B cell (primary cell): ENCODE data around the gene NSD1. TPM values are rescaled to one million over a fixed set of nuclear protein-coding genes. Genes with fewer than 3 reads are reported as not detected.

Source experiments
- ATAC-seq: fragments of 200-7000 bp; cut with Tn5 transposase; one replicate; pipeline ENCODE4 v1.10.0; 2021; ENCODE audit warnings: low read depth, mild to moderate bottlenecking, moderate number of reproducible peaks, moderate library complexity
- CTCF ChIA-PET: fragments of 350-600 bp; sonication (Branson Sonifier 250); formaldehyde crosslinking; loops from one replicate; lab custom pipeline; 2021; ENCODE audit warnings: antibody characterized with exemption, inconsistent platforms; lab: Charles Lee
- POLR2A ChIA-PET: fragments of 350-600 bp; sonication (Branson Sonifier 250); formaldehyde crosslinking; loops from one replicate; lab custom pipeline; 2021; ENCODE audit warnings: antibody characterized with exemption; lab: Charles Lee
- DNase-seq: peaks from one replicate; pipeline ENCODE4 v3.0.0; 2013
- H2AFZ ChIP-seq: 2 replicates; pipeline ENCODE4 v1.6.1; 2012; ENCODE audit warnings: mild to moderate bottlenecking, low read depth, low read length; ENCODE audit not compliant: insufficient read depth, poor library complexity, severe bottlenecking
- H3K27ac ChIP-seq, 2 donors: 1 replicate in 1 of 2; 2 replicates in 1 of 2; pipeline ENCODE4 v1.5.1; 2012 to 2013; ENCODE audit warnings: low read length in 2 of 2, mild to moderate bottlenecking in 2 of 2, moderate library complexity in 1 of 2
- H3K27me3 ChIP-seq, 4 experiments: fragments of 200-600 bp in 1 of 4; sonication (generic) in 1 of 4; replicated peaks in 1 of 4; 1 replicate in 2 of 4; 2 replicates in 2 of 4; pipeline versions ENCODE4 v1.6.1 to v1.7.0; 2013 to 2016; ENCODE audit warnings: low read length in 3 of 4, mild to moderate bottlenecking in 2 of 4, mixed read lengths in 1 of 4, moderate library complexity in 1 of 4; ENCODE audit not compliant: insufficient read depth in 4 of 4, control insufficient read depth in 3 of 4; ENCODE audit errors: control extremely low read depth in 1 of 4
- H3K36me3 ChIP-seq, 2 experiments: replicated peaks in 1 of 2; 1 replicate in 1 of 2; 2 replicates in 1 of 2; pipeline versions ENCODE4 v1.6.1 to v1.7.1; 2013; ENCODE audit warnings: low read length in 1 of 2; ENCODE audit not compliant: insufficient read depth in 2 of 2, control insufficient read depth in 1 of 2; ENCODE audit errors: control extremely low read depth in 1 of 2, extremely low read depth in 1 of 2
- H3K4me1 ChIP-seq, 2 donors: fragments of 200-600 bp in 1 of 2; sonication (generic) in 1 of 2; 1 replicate in 1 of 2; 2 replicates in 1 of 2; pipeline versions ENCODE4 v1.5.1 to v1.6.1; 2013 to 2017; ENCODE audit warnings: low read length in 2 of 2; ENCODE audit not compliant: control insufficient read depth in 2 of 2, insufficient read depth in 2 of 2
- H3K4me2 ChIP-seq: replicated peaks from 2 replicates; pipeline ENCODE3; 2012; ENCODE audit warnings: mild to moderate bottlenecking, low read depth, low read length; ENCODE audit not compliant: poor library complexity, severe bottlenecking
- H3K4me3 ChIP-seq, 5 experiments: fragments of 200-600 bp in 1 of 5; sonication (generic) in 1 of 5; 1 replicate in 3 of 5; 2 replicates in 2 of 5; pipeline versions ENCODE4 v1.5.1 to v1.7.0; 2011 to 2016; ENCODE audit warnings: low read length in 4 of 5, mild to moderate bottlenecking in 4 of 5, low read depth in 2 of 5, control low read depth in 1 of 5, moderate library complexity in 1 of 5; ENCODE audit not compliant: insufficient read depth in 1 of 5; ENCODE audit errors: control extremely low read depth in 1 of 5, extremely low read depth in 1 of 5
- H3K79me2 ChIP-seq: fragments of 200-600 bp; sonication (generic); one replicate; pipeline ENCODE4 v1.6.0; 2016; ENCODE audit warnings: low read length; ENCODE audit not compliant: control insufficient read depth, insufficient read depth
- H3K9ac ChIP-seq: fragments of 200-600 bp; sonication (generic); 2 replicates; pipeline ENCODE4 v1.6.1; 2017; ENCODE audit warnings: mild to moderate bottlenecking, low read length, moderate library complexity
- H3K9me3 ChIP-seq, 3 donors: one replicate each; pipeline versions ENCODE4 v1.6.1 to v1.7.1; 2013; ENCODE audit warnings: low read length in 2 of 3; ENCODE audit not compliant: control insufficient read depth in 2 of 3, insufficient read depth in 1 of 3; ENCODE audit errors: control extremely low read depth in 1 of 3
- H4K20me1 ChIP-seq: 2 replicates; pipeline ENCODE4 v1.6.0; 2012; ENCODE audit warnings: mild to moderate bottlenecking, low read length; ENCODE audit not compliant: insufficient read depth, control insufficient read depth, poor library complexity, severe bottlenecking
- H3K27ac Mint-ChIP-seq: one replicate; pipeline ENCODE4 v1.8.0; 2021; ENCODE audit warnings: mixed read lengths
- H3K27me3 Mint-ChIP-seq: one replicate; pipeline ENCODE4 v1.8.0; 2021; ENCODE audit warnings: mixed read lengths
- H3K4me1 Mint-ChIP-seq: one replicate; pipeline ENCODE4 v1.8.0; 2021; ENCODE audit warnings: mixed read lengths
- H3K4me3 Mint-ChIP-seq: one replicate; pipeline ENCODE4 v1.8.0; 2021; ENCODE audit warnings: mixed read lengths
- H3K9me3 Mint-ChIP-seq: one replicate; pipeline ENCODE4 v1.8.0; 2022; ENCODE audit warnings: mixed read lengths; ENCODE audit not compliant: insufficient read depth
- EZH2 ChIP-seq: IDR thresholded peaks from 2 replicates; pipeline ENCODE4 v1.6.1; 2012; ENCODE audit warnings: borderline replicate concordance, low read depth, mild to moderate bottlenecking, moderate library complexity, low read length; ENCODE audit not compliant: insufficient read depth, poor library complexity, severe bottlenecking
- WGBS: methylation state at CpG from one replicate; pipeline ENCODE4 v1.1.5; 2013; ENCODE audit warnings: missing lambda C conversion rate; ENCODE audit not compliant: insufficient coverage; 5-methylcytosine and 5-hydroxymethylcytosine counted together
- intact Hi-C: fragments of 100-400 bp; cut with micrococcal nuclease; formaldehyde crosslinking; loops from one replicate; pipeline ENCODE4 v1.10.0; 2022
- polyA plus RNA-seq: library from polyadenylated mRNA; depleted of rRNA; stranded (reverse); fragments of >200 nt; gene quantifications from 2 replicates; pipeline ENCODE4 v1.2.3, GENCODE V29; 2012
- total RNA-seq, 2 donors: library from RNA; stranded (reverse); fragments of 120-200 nt in 1 of 2; gene quantifications; 1 replicate in 1 of 2; 2 replicates in 1 of 2; pipeline versions ENCODE4 v1.2.3 to v1.2.4, GENCODE V29; 2013 to 2022
- TF ChIP-seq, protein P1 (sequence below): fragments of 200-600 bp; IDR thresholded peaks from one replicate; pipeline ENCODE4 v1.8.0; 2022; ENCODE audit warnings: antibody characterized with exemption, mild to moderate bottlenecking

NSD1 gene
- total and polyA plus RNA-seq, 2 donors (not counting 1 experiment from before 2014, with no cell fraction given): 10.8 to 145 TPM

DNA sequence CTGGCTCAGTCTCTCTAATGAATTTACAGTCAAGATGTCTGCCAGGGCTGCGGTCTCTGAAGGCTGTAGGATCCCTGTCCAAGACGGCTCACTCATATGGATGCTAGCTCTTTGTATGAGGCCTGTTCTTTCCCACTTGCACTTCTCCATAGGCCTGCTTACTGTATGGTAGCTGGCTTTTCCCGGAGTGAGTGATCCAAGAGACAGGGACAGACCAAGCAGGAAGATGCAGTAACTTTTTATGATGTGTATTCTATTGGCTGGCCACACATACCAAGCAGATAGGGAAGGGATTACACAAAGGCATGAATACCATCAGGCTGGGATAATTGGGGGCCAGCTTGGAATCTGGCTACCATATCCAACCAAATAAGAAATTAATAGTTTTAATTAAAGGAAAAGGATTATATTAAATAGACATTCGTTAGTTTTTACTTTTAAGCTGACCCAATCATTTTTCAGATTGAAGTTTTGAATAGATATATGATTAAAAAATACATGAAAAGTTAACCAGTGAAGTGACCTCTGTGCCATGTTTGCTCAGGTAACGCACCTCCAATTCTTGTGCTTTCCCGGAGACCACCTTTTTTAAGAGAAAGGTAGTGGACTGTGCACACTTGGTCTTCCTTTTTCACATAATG is 20.6 kb downstream of the NSD1 start:
- Histone ChIP-seq H3K79me2 (peaks cover 97% of the 10 kb centered on the region), H3K36me3 (peaks cover 2 to 23% of the 10 kb centered on the region in 2 experiments), H3K4me2 (no peak overlapping the region), H3K27ac (no peak overlapping the region), H3K4me1 (peaks cover 10 to 16% of the 10 kb centered on the region in 2 donors), H3K27me3 (no peaks in the 10 kb centered on the region), H3K4me3 (no peak overlapping the region), H3K9ac (no peak overlapping the region), H2AFZ (no peak overlapping the region), H4K20me1 (peaks cover 12% of the 10 kb centered on the region), H3K9me3 (no peaks in the 10 kb centered on the region)
- no peaks in the 10 kb centered on the region for H3K27me3 Mint-ChIP-seq
- ATAC-seq: no peak
- ChIA-PET CTCF (interaction anchor here (0.7 to 1.6 kb wide), 3 partner anchors 9 to 42 kb away, joined by 4 to 5 read pairs (median 4); no protein-coding TSS in a partner anchor), POLR2A (interaction anchor here (0.6 kb wide), 1 partner anchor 11 kb away, joined by 6 read pairs; no protein-coding TSS in a partner anchor)
- H3K4me1 Mint-ChIP-seq: peaks cover 16% of the 10 kb centered on the region
- H3K27ac Mint-ChIP-seq: no peak overlapping the region
- whole genome bisulfite sequencing: 100% methylated on average over 3 of the region's 6 CpGs
- no peak overlapping the region for H3K4me3 Mint-ChIP-seq
- no peak for DNase-seq
- intact Hi-C loops: no loop called here
- H3K9me3 Mint-ChIP-seq: no peaks in the 10 kb centered on the region
- no peak for TF ChIP-seq EZH2
- TF ChIP-seq, protein P1, sequence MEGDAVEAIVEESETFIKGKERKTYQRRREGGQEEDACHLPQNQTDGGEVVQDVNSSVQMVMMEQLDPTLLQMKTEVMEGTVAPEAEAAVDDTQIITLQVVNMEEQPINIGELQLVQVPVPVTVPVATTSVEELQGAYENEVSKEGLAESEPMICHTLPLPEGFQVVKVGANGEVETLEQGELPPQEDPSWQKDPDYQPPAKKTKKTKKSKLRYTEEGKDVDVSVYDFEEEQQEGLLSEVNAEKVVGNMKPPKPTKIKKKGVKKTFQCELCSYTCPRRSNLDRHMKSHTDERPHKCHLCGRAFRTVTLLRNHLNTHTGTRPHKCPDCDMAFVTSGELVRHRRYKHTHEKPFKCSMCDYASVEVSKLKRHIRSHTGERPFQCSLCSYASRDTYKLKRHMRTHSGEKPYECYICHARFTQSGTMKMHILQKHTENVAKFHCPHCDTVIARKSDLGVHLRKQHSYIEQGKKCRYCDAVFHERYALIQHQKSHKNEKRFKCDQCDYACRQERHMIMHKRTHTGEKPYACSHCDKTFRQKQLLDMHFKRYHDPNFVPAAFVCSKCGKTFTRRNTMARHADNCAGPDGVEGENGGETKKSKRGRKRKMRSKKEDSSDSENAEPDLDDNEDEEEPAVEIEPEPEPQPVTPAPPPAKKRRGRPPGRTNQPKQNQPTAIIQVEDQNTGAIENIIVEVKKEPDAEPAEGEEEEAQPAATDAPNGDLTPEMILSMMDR: no peak

DNA sequence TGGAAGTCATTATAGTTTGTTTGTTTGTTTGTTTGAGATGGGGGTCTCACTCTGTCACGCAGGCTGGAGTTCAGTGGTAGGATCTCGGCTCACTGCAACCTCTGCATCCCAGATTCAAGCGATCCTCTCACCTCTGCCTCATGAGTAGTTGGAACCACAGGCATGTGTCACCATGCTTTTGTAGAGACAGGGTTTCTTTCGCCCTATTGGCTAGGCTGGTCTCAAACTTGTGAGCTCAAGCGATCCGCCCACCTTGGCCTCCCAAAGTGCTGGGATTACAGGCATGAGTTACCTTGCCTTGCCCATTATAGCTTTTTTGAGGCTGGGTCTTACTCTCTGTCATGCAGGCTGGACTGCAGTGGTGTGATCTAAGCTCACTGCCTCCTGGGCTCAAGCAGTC is 28.8 kb downstream of the NSD1 start:
- H3K36me3 ChIP-seq: peaks cover 0 to 33% of the 10 kb centered on the region in 2 experiments
- TF ChIP-seq, protein P1: no peak
- TF ChIP-seq EZH2: no peak
- DNase-seq: no peak
- Mint-ChIP-seq H3K9me3 (no peaks in the 10 kb centered on the region), H3K4me1 (peaks cover 20% of the 10 kb centered on the region), H3K4me3 (no peak overlapping the region), H3K27ac (no peak overlapping the region), H3K27me3 (no peaks in the 10 kb centered on the region)
- H3K27me3 ChIP-seq: no peaks in the 10 kb centered on the region
- ATAC-seq: no peak
- no peak overlapping the region for H2AFZ ChIP-seq
- no peak overlapping the region for H3K4me3 ChIP-seq
- 98% methylated on average over 4 of the region's 6 CpGs for WGBS
- H3K4me2 ChIP-seq: no peak overlapping the region
- no peak overlapping the region for H3K9ac ChIP-seq
- H3K79me2 ChIP-seq: peaks cover 98% of the 10 kb centered on the region
- POLR2A ChIA-PET: no interaction called here
- H3K4me1 ChIP-seq: peaks cover 12 to 18% of the 10 kb centered on the region in 2 donors
- H4K20me1 ChIP-seq: peaks cover 40% of the 10 kb centered on the region
- H3K27ac ChIP-seq: no peak overlapping the region
- CTCF ChIA-PET: interaction anchor here (0.7 to 0.8 kb wide), 3 partner anchors 9 to 83 kb away, joined by 3 to 5 read pairs (median 4); partner anchors contain the start of gene FGFR4
- H3K9me3 ChIP-seq: no peaks in the 10 kb centered on the region
- intact Hi-C loops: no loop called here
